B cell (primary cell): ENCODE measurements around the gene EIF4EBP2.

Source experiments
- CTCF ChIP-seq: fragments of 200-600 bp; IDR thresholded peaks from one replicate; pipeline ENCODE4 v1.8.0; 2022; ENCODE audit warnings: antibody characterized with exemption, mild to moderate bottlenecking
- EZH2 ChIP-seq: IDR thresholded peaks from 2 replicates; pipeline ENCODE4 v1.6.1; 2012; ENCODE audit warnings: borderline replicate concordance, low read depth, mild to moderate bottlenecking, moderate library complexity, low read length; ENCODE audit not compliant: insufficient read depth, poor library complexity, severe bottlenecking

DNA sequence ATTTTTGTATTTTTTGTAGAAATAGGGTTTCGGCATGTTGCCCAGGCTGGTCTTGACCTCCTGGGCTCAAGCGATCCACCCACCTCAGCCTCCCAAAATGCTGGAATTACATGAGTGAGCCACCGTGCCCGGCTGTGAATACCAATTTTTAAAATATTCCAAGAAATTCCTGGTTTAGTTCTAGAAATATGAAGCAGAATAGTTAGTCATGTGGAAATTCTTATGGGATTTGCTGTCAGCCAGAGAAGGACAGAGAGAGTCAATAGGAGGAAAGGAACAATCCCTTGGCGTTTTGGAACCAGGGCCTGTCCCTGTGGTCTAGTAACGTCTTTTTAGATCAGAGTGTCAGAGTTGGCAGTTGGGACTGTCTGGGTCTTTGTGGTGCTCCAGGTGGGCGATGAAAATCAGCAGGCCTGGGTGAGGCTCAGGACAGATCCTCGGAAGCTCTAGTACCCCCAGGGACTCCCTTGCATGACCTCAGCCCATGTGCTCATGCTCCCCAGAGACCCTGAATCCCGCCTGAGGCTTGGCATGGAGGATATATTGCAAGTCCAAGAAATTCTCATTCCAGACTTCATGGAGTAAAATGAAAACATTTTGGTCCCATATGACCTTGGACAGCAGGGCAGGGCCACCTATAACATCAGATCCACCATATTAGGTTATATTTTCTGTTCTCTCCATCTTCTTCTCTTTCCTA is 29.8 kb downstream of the EIF4EBP2 start:
- TF ChIP-seq CTCF: no peak
- no peak for TF ChIP-seq EZH2
